ENCODE measurements around the gene WDR88. TPM values are rescaled to one million over a fixed set of nuclear protein-coding genes. Genes with fewer than 3 reads are reported as not detected.
"Not testable (repeated sequence)": the region's sequence is repeated elsewhere in the genome, so short reads cannot be mapped to it uniquely, and the experiment has no call there.

The WDR88 gene
- total and polyA plus RNA-seq, 12 donors, result 0.03 to 0.11 TPM; not detected in 10

- no peak overlapping the region for H3K27ac ChIP-seq
- TF ChIP-seq CTCF (IDR thresholded peaks at IDR 0.05) (no peak), POLR2A (IDR thresholded peaks at IDR 0.05) (no peak)
Observed at GRCh38 chr19:33161201-33161600, 29.3 kb downstream of the WDR88 start.

GRCh38 chr19:33163481-33163880 lies 31.6 kb downstream of the WDR88 start:
- intact Hi-C loops (cut with DNase I), result no loop called here
- H3K27ac ChIP-seq, result no peak overlapping the region
- H3K27me3 ChIP-seq, result no peaks in the 10 kb centered on the region
- DNase-seq, result no peak
- H3K36me3 ChIP-seq (replicated peaks in 1 of 2), result no peaks in the 10 kb centered on the region
- no peak overlapping the region for H3K4me3 ChIP-seq
- 78 to 90% (median 86%) methylated on average over 6 of the region's 6 CpGs for WGBS, 4 donors
- no peak for TF ChIP-seq POLR2A (IDR thresholded peaks at IDR 0.05)
- no peaks in the 10 kb centered on the region for H3K9me3 ChIP-seq (replicated peaks in 1 of 3)
- H3K4me1 ChIP-seq (replicated peaks in 1 of 2), result no peaks in the 10 kb centered on the region

More at GRCh38 chr19:33161201-33161600, 29.3 kb downstream of the WDR88 start:
- intact Hi-C loops (cut with DNase I), result no loop called here
- no peak overlapping the region for H3K4me3 ChIP-seq
- no peaks in the 10 kb centered on the region for H3K36me3 ChIP-seq (replicated peaks in 1 of 2)
- no peaks in the 10 kb centered on the region for H3K27me3 ChIP-seq
- H3K9me3 ChIP-seq (replicated peaks in 1 of 3), result no peaks in the 10 kb centered on the region
- WGBS, 4 donors, result 57 to 83% (median 73%) methylated on average over 3 to 4 of the region's 4 CpGs
- H3K4me1 ChIP-seq (replicated peaks in 1 of 2), result no peaks in the 10 kb centered on the region
- DNase-seq, result no peak

GRCh38 chr19:33166037-33166436 lies 34.1 kb downstream of the WDR88 start:
- H3K4me3 ChIP-seq; H3K36me3 ChIP-seq (replicated peaks in 1 of 2); H3K27me3 ChIP-seq; DNase-seq; H3K9me3 ChIP-seq (replicated peaks in 1 of 3); H3K27ac ChIP-seq; intact Hi-C loops (cut with DNase I); H3K4me1 ChIP-seq (replicated peaks in 1 of 2): not testable (repeated sequence)
- WGBS, 4 donors, result 65 to 78% (median 76%) methylated on average over 6 of the region's 6 CpGs

GRCh38 chr19:33167438-33167837 lies 35.5 kb downstream of the WDR88 start:
- Histone ChIP-seq H3K27ac (no peak overlapping the region), H3K36me3 (replicated peaks in 1 of 2) (no peaks in the 10 kb centered on the region), H3K9me3 (replicated peaks in 1 of 3) (no peaks in the 10 kb centered on the region), H3K4me1 (replicated peaks in 1 of 2) (no peaks in the 10 kb centered on the region), H3K4me3 (no peak overlapping the region), H3K27me3 (no peaks in the 10 kb centered on the region)
- intact Hi-C loops (cut with DNase I), result no loop called here
- WGBS, 4 donors, result 90 to 100% (median 94%) methylated on average over 1 of the region's 1 CpG
- no peak for DNase-seq
- TF ChIP-seq POLR2A (IDR thresholded peaks at IDR 0.05) (no peak), CTCF (IDR thresholded peaks at IDR 0.05) (no peak)

- 84 to 93% (median 89%) methylated on average over 1 of the region's 1 CpG for WGBS, 4 donors
- Histone ChIP-seq H3K27ac (no peak overlapping the region), H3K27me3 (no peaks in the 10 kb centered on the region), H3K4me1 (replicated peaks in 1 of 2) (no peaks in the 10 kb centered on the region), H3K4me3 (no peak overlapping the region), H3K36me3 (replicated peaks in 1 of 2) (no peaks in the 10 kb centered on the region), H3K9me3 (replicated peaks in 1 of 3) (no peaks in the 10 kb centered on the region)
- no peak for DNase-seq
- intact Hi-C loops (cut with DNase I), result no loop called here
- no peak for TF ChIP-seq CTCF (IDR thresholded peaks at IDR 0.05)
- TF ChIP-seq POLR2A (IDR thresholded peaks at IDR 0.05), result no peak
Observed at GRCh38 chr19:33168528-33168927, 36.6 kb downstream of the WDR88 start.
